KMS-11 (cell line): ENCODE results near the gene IL1F10.

Source experiments
- H2AFZ ChIP-seq: fragments of 200-600 bp; sonication (generic); 2 replicates; pipeline ENCODE4 v1.6.1; 2016; ENCODE audit warnings: antibody characterized with exemption, mixed run types, low read depth
- H3K27ac ChIP-seq: fragments of 200-600 bp; sonication (generic); 2 replicates; pipeline ENCODE4 v1.6.1; 2016; ENCODE audit warnings: mild to moderate bottlenecking, mixed run types
- H3K27me3 ChIP-seq: fragments of 200-600 bp; sonication (generic); 2 replicates; pipeline ENCODE4 v1.6.1; 2017; ENCODE audit warnings: mild to moderate bottlenecking, low read depth, mixed run types, moderate library complexity; ENCODE audit not compliant: insufficient read depth
- H3K36me3 ChIP-seq: fragments of 200-600 bp; sonication (generic); 2 replicates; pipeline ENCODE4 v1.6.1; 2017; ENCODE audit warnings: mild to moderate bottlenecking, mixed run types; ENCODE audit not compliant: insufficient read depth
- H3K4me1 ChIP-seq: fragments of 200-600 bp; sonication (generic); 2 replicates; pipeline ENCODE4 v1.6.1; 2016; ENCODE audit warnings: mild to moderate bottlenecking, low read depth, mixed run types; ENCODE audit not compliant: poor library complexity, severe bottlenecking
- H3K4me2 ChIP-seq: fragments of 200-600 bp; sonication (generic); 2 replicates; pipeline ENCODE4 v1.7.0; 2016; ENCODE audit warnings: mild to moderate bottlenecking, mixed run types
- H3K4me3 ChIP-seq: fragments of 200-600 bp; sonication (generic); IDR thresholded peaks from 2 replicates; pipeline ENCODE4 v1.6.1; 2017; ENCODE audit warnings: low read depth, low read length, mixed read lengths; ENCODE audit not compliant: insufficient read depth
- H3K79me2 ChIP-seq: fragments of 200-600 bp; sonication (generic); 2 replicates; pipeline ENCODE4 v1.6.1; 2016; ENCODE audit warnings: low read depth, mixed run types; ENCODE audit not compliant: insufficient read depth
- H3K9ac ChIP-seq: fragments of 200-600 bp; sonication (generic); 2 replicates; pipeline ENCODE4 v1.6.1; 2016; ENCODE audit warnings: mild to moderate bottlenecking, mixed run types
- H4K20me1 ChIP-seq: fragments of 200-600 bp; sonication (generic); 2 replicates; pipeline ENCODE4 v1.6.1; 2016; ENCODE audit warnings: mild to moderate bottlenecking, mixed run types; ENCODE audit not compliant: insufficient read depth
- CTCF ChIP-seq: fragments of 200-600 bp; sonication (generic); conservative IDR thresholded peaks from 2 replicates; pipeline ENCODE4 v1.6.1; 2017; ENCODE audit warnings: low read depth, mild to moderate bottlenecking, antibody characterized with exemption, low read length, moderate library complexity, mixed read lengths

Gene IL1F10

GRCh38 chr2:113113807-113114206, 46.0 kb downstream of the IL1F10 start:
- Histone ChIP-seq H4K20me1 (no peaks in the 10 kb centered on the region), H3K36me3 (no peaks in the 10 kb centered on the region), H3K9ac (no peak overlapping the region), H3K4me3 (no peak overlapping the region), H2AFZ (no peak overlapping the region), H3K27ac (no peak overlapping the region), H3K4me1 (no peaks in the 10 kb centered on the region), H3K27me3 (no peaks in the 10 kb centered on the region), H3K79me2 (no peaks in the 10 kb centered on the region), H3K4me2 (no peak overlapping the region)
- no peak for TF ChIP-seq CTCF

GRCh38 chr2:113114224-113114945, 46.6 kb downstream of the IL1F10 start:
- H3K27ac ChIP-seq: no peak overlapping the region
- no peak for TF ChIP-seq CTCF
- no peaks in the 10 kb centered on the region for H3K4me1 ChIP-seq
- H3K36me3 ChIP-seq: no peaks in the 10 kb centered on the region
- no peak overlapping the region for H3K4me3 ChIP-seq
- no peaks in the 10 kb centered on the region for H3K27me3 ChIP-seq
- no peak overlapping the region for H2AFZ ChIP-seq
- no peaks in the 10 kb centered on the region for H4K20me1 ChIP-seq
- H3K4me2 ChIP-seq: no peak overlapping the region
- H3K79me2 ChIP-seq: no peaks in the 10 kb centered on the region
- H3K9ac ChIP-seq: no peak overlapping the region

- Histone ChIP-seq H4K20me1 (no peaks in the 10 kb centered on the region), H3K4me3 (no peak overlapping the region), H3K4me1 (no peaks in the 10 kb centered on the region), H3K36me3 (no peaks in the 10 kb centered on the region), H2AFZ (no peak overlapping the region), H3K27me3 (no peaks in the 10 kb centered on the region), H3K79me2 (no peaks in the 10 kb centered on the region), H3K9ac (no peak overlapping the region), H3K4me2 (no peak overlapping the region), H3K27ac (no peak overlapping the region)
- no peak for TF ChIP-seq CTCF
Observed at GRCh38 chr2:113114996-113115395, 47.2 kb downstream of the IL1F10 start.

- no peak overlapping the region for H2AFZ ChIP-seq
- TF ChIP-seq CTCF: no peak
- no peaks in the 10 kb centered on the region for H4K20me1 ChIP-seq
- H3K36me3 ChIP-seq: no peaks in the 10 kb centered on the region
- H3K4me3 ChIP-seq: no peak overlapping the region
- no peak overlapping the region for H3K27ac ChIP-seq
- H3K4me2 ChIP-seq: no peak overlapping the region
- no peak overlapping the region for H3K9ac ChIP-seq
- no peaks in the 10 kb centered on the region for H3K79me2 ChIP-seq
- H3K4me1 ChIP-seq: no peaks in the 10 kb centered on the region
- H3K27me3 ChIP-seq: no peaks in the 10 kb centered on the region
Observed at GRCh38 chr2:113116100-113116958, 48.6 kb downstream of the IL1F10 start.
